Neural cell (in vitro differentiated cells): ENCODE measurements around the gene USP48. TPM values are rescaled to one million over a fixed set of nuclear protein-coding genes. Genes with fewer than 3 reads are reported as not detected.

ENCODE experiments used
- H2AFZ ChIP-seq: fragments of 200-600, 300-800 bp; sonication (generic), shearing (Covaris generic); 2 replicates; pipeline ENCODE4 v1.6.0; 2014; ENCODE audit warnings: low read depth, mild to moderate bottlenecking, antibody characterized with exemption, low read length, moderate library complexity
- H3F3A ChIP-seq: fragments of 200-600 bp; shearing (Covaris generic); 2 replicates; pipeline ENCODE4 v1.6.1; 2016; ENCODE audit warnings: mild to moderate bottlenecking, moderate library complexity, mixed read lengths, antibody characterized with exemption, low read length; ENCODE audit not compliant: insufficient read depth, poor library complexity, severe bottlenecking
- H3K27ac ChIP-seq: fragments of 200-600, 300-800 bp; sonication (generic), shearing (Covaris generic); 2 replicates; pipeline ENCODE4 v1.5.1; 2014; ENCODE audit warnings: mild to moderate bottlenecking, low read length, moderate library complexity
- H3K27me3 ChIP-seq: fragments of 300-800, 200-600 bp; sonication (generic), shearing (Covaris generic); 2 replicates; pipeline ENCODE4 v1.6.0; 2014; ENCODE audit warnings: mild to moderate bottlenecking, low read depth, low read length, moderate library complexity; ENCODE audit not compliant: insufficient read depth
- H3K36me3 ChIP-seq: fragments of 300-800, 200-600 bp; sonication (generic), shearing (Covaris generic); 2 replicates; pipeline ENCODE4 v1.5.1; 2014; ENCODE audit warnings: mild to moderate bottlenecking, antibody characterized with exemption, low read length, moderate library complexity; ENCODE audit not compliant: insufficient read depth
- H3K4me2 ChIP-seq: fragments of 300-800, 200-600 bp; sonication (generic), shearing (Covaris generic); 2 replicates; pipeline ENCODE4 v1.6.0; 2014; ENCODE audit warnings: mild to moderate bottlenecking, low read length
- H3K4me3 ChIP-seq: fragments of 300-800, 200-600 bp; sonication (generic), shearing (Covaris generic); 2 replicates; pipeline ENCODE4 v1.5.1; 2014; ENCODE audit warnings: mild to moderate bottlenecking, low read length, moderate library complexity
- H3K79me2 ChIP-seq: fragments of 200-600 bp; shearing (Covaris generic); replicated peaks from 2 replicates; pipeline ENCODE4 v1.6.0; 2014; ENCODE audit warnings: mild to moderate bottlenecking, low read length, moderate library complexity; ENCODE audit not compliant: insufficient read depth
- H3K9ac ChIP-seq: fragments of 300-800, 200-600 bp; sonication (generic), shearing (Covaris generic); 2 replicates; pipeline ENCODE4 v1.6.1; 2016; ENCODE audit warnings: mild to moderate bottlenecking, low read length, mixed read lengths
- H3K9me2 ChIP-seq: fragments of 200-600 bp; shearing (Covaris generic); 2 replicates; pipeline ENCODE4 v1.6.1; 2016; ENCODE audit warnings: mild to moderate bottlenecking, low read length, mixed read lengths; ENCODE audit not compliant: insufficient read depth
- H3K9me3 ChIP-seq: fragments of 200-600, 300-800 bp; sonication (generic), shearing (Covaris generic); 2 replicates; pipeline ENCODE4 v1.6.1; 2016; ENCODE audit warnings: mild to moderate bottlenecking, mixed run types, low read length, moderate library complexity, mixed read lengths
- H4K20me1 ChIP-seq: fragments of 200-600 bp; shearing (Covaris generic); 2 replicates; pipeline ENCODE4 v1.6.1; 2016; ENCODE audit warnings: mild to moderate bottlenecking, mixed run types; ENCODE audit not compliant: insufficient read depth
- EP300 ChIP-seq: fragments of 450-650 bp; conservative IDR thresholded peaks from 2 replicates; pipeline ENCODE4 v1.6.1; 2014; ENCODE audit warnings: antibody characterized with exemption, mild to moderate bottlenecking, moderate library complexity; ENCODE audit not compliant: poor library complexity, severe bottlenecking
- EZH2 ChIP-seq: fragments of 200-600, 300-800 bp; shearing (Covaris generic), sonication (generic); IDR thresholded peaks from 2 replicates; pipeline ENCODE4 v1.6.1; 2014; ENCODE audit warnings: antibody characterized with exemption, low read length, borderline replicate concordance, mild to moderate bottlenecking; ENCODE audit not compliant: insufficient read depth, poor library complexity, severe bottlenecking
- MXI1 ChIP-seq: fragments of 450-650 bp; conservative IDR thresholded peaks from 2 replicates; pipeline ENCODE4 v1.6.1; 2014; ENCODE audit warnings: antibody characterized with exemption, mild to moderate bottlenecking; ENCODE audit not compliant: poor library complexity, severe bottlenecking
- POLR2AphosphoS5 ChIP-seq: IDR thresholded peaks from 2 replicates; pipeline ENCODE4 v1.6.1; 2012
- RAD21 ChIP-seq: fragments of 450-650 bp; conservative IDR thresholded peaks from 2 replicates; pipeline ENCODE4 v1.6.1; 2014; ENCODE audit warnings: antibody characterized with exemption, mild to moderate bottlenecking, moderate library complexity
- SMC3 ChIP-seq: fragments of 450-650 bp; conservative IDR thresholded peaks from 2 replicates; pipeline ENCODE4 v1.6.1; 2014; ENCODE audit warnings: antibody characterized with exemption, mild to moderate bottlenecking, moderate library complexity; ENCODE audit not compliant: poor library complexity
- TAF1 ChIP-seq: IDR thresholded peaks from 2 replicates; pipeline ENCODE4 v1.6.1; 2012; ENCODE audit warnings: low read depth
- polyA plus RNA-seq: library from polyadenylated mRNA; depleted of rRNA; stranded (reverse); fragments of >200 nt; gene quantifications from 2 replicates; pipeline ENCODE4 v1.2.3, GENCODE V29; 2014
- TF ChIP-seq, protein P1 (sequence below): fragments of 450-650 bp; IDR thresholded peaks from 2 replicates; pipeline ENCODE4 v1.5.1; 2014; ENCODE audit warnings: antibody characterized with exemption, mild to moderate bottlenecking, moderate library complexity; ENCODE audit not compliant: poor library complexity, severe bottlenecking
- TF ChIP-seq, protein P2 (sequence below): IDR thresholded peaks from 2 replicates; pipeline ENCODE4 v1.6.1; 2012; ENCODE audit warnings: borderline replicate concordance

Gene USP48
- polyA plus RNA-seq, 1 donor from 2014 or later, result 67.2 TPM

DNA sequence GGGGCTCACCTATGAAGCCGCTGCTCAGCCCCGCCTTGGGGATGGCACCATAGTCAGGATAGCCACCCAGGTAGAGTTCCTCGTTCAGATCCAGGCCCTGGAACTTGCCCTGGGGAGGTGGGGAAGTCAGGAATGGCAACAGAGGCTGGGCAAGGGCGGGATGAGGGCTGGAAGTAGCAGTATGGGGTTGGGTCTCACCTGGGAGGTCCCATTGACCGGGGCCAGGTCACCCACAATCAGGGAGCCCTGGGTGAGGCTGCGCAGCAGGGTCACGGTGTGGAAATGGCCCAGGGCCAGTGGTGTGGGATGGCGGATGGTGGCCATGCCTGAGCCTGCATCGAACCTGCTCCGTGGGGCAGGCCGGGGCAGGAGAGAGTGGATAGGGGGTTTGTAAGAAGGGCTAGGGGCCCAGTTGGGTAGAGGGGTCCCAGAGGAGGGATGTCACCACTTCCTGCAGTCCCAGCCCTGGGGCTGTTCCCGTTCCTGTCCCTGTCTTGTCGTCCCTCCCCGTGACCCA, 48.6 kb upstream of the USP48 start:
- Histone ChIP-seq H4K20me1 (no peaks in the 10 kb centered on the region), H3K4me2 (no peak overlapping the region), H3K27ac (no peak overlapping the region), H2AFZ (no peak overlapping the region), H3K27me3 (no peaks in the 10 kb centered on the region), H3K9me3 (no peaks in the 10 kb centered on the region), H3K9ac (no peak overlapping the region), H3K9me2 (no peaks in the 10 kb centered on the region), H3K79me2 (no peaks in the 10 kb centered on the region), H3K36me3 (no peaks in the 10 kb centered on the region), H3K4me3 (no peak overlapping the region), H3F3A (no peaks in the 10 kb centered on the region)
- no peak for TF ChIP-seq POLR2AphosphoS5
- TF ChIP-seq, protein P1, sequence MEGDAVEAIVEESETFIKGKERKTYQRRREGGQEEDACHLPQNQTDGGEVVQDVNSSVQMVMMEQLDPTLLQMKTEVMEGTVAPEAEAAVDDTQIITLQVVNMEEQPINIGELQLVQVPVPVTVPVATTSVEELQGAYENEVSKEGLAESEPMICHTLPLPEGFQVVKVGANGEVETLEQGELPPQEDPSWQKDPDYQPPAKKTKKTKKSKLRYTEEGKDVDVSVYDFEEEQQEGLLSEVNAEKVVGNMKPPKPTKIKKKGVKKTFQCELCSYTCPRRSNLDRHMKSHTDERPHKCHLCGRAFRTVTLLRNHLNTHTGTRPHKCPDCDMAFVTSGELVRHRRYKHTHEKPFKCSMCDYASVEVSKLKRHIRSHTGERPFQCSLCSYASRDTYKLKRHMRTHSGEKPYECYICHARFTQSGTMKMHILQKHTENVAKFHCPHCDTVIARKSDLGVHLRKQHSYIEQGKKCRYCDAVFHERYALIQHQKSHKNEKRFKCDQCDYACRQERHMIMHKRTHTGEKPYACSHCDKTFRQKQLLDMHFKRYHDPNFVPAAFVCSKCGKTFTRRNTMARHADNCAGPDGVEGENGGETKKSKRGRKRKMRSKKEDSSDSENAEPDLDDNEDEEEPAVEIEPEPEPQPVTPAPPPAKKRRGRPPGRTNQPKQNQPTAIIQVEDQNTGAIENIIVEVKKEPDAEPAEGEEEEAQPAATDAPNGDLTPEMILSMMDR, result no peak

DNA sequence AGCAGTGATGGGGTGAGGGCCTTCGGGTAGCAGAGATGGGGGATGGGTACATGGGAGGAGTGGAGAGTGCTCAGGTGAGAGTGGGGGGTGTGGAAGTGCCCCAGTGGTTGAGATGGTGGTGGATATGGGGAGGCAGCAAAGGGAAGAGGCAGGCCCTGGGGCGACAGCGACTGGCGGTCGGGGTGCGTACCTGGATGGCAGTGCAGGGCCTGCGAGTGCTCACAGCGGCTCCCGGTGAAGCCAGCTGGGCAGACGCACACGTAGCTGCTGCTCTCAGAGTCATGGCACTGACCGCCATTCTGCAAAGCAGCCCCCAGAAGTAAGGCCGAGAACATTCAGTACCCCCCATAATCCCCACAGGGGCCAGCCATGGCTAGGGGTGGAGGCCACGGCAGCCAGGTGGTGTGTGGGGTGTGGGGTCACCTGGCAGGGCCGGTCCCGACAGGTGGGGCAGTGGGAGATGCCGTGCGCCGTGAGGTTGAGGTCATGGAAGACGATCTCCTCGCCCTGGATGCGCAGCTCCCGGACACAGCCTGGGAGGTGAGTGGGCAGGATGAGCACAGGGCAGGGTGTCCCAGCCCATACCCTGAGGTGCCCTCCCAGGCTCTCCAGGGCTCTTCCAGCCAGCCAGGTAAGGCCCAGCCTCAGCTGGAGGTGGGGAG, 48.0 kb upstream of the USP48 start:
- Histone ChIP-seq H3F3A (no peaks in the 10 kb centered on the region), H3K27me3 (no peaks in the 10 kb centered on the region), H3K9ac (no peak overlapping the region), H3K36me3 (no peaks in the 10 kb centered on the region), H3K27ac (no peak overlapping the region), H3K4me3 (no peak overlapping the region), H3K9me2 (no peaks in the 10 kb centered on the region), H3K79me2 (no peaks in the 10 kb centered on the region), H3K4me2 (no peak overlapping the region), H4K20me1 (no peaks in the 10 kb centered on the region), H3K9me3 (no peaks in the 10 kb centered on the region), H2AFZ (no peak overlapping the region)
- TF ChIP-seq, protein P1, result no peak
- TF ChIP-seq EP300, result no peak
- no peak for TF ChIP-seq RAD21
- no peak for TF ChIP-seq TAF1
- TF ChIP-seq SMC3, result no peak
- no peak for TF ChIP-seq EZH2
- TF ChIP-seq MXI1, result no peak
- TF ChIP-seq, protein P2, sequence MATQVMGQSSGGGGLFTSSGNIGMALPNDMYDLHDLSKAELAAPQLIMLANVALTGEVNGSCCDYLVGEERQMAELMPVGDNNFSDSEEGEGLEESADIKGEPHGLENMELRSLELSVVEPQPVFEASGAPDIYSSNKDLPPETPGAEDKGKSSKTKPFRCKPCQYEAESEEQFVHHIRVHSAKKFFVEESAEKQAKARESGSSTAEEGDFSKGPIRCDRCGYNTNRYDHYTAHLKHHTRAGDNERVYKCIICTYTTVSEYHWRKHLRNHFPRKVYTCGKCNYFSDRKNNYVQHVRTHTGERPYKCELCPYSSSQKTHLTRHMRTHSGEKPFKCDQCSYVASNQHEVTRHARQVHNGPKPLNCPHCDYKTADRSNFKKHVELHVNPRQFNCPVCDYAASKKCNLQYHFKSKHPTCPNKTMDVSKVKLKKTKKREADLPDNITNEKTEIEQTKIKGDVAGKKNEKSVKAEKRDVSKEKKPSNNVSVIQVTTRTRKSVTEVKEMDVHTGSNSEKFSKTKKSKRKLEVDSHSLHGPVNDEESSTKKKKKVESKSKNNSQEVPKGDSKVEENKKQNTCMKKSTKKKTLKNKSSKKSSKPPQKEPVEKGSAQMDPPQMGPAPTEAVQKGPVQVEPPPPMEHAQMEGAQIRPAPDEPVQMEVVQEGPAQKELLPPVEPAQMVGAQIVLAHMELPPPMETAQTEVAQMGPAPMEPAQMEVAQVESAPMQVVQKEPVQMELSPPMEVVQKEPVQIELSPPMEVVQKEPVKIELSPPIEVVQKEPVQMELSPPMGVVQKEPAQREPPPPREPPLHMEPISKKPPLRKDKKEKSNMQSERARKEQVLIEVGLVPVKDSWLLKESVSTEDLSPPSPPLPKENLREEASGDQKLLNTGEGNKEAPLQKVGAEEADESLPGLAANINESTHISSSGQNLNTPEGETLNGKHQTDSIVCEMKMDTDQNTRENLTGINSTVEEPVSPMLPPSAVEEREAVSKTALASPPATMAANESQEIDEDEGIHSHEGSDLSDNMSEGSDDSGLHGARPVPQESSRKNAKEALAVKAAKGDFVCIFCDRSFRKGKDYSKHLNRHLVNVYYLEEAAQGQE, result no peak
- no peak for TF ChIP-seq POLR2AphosphoS5
